ENCODE data around the gene INIP. TPM values are rescaled to one million over a fixed set of nuclear protein-coding genes. Genes with fewer than 3 reads are reported as not detected.

The INIP gene
- total RNA-seq, 1 experiment from 2014 or later = 28.0 TPM

- H2AFZ ChIP-seq = no peak overlapping the region
Observed at GRCh38 chr9:112664531-112664930, 53.4 kb downstream of the INIP start.

GRCh38 chr9:112663681-112664080 is 54.2 kb downstream of the INIP start:
- H3K36me3 ChIP-seq (ENCODE audit: low read depth) = no peaks in the 10 kb centered on the region; the same call in 1 of the 2 replicates
- H3F3A ChIP-seq (ENCODE audit: insufficient read depth, low read depth) = no peaks in the 10 kb centered on the region
- no peaks in the 10 kb centered on the region for H3K4me1 ChIP-seq (replicated peaks; ENCODE audit: insufficient read depth)
- no peak overlapping the region for H3K4me2 ChIP-seq
- no peak overlapping the region for H2AFZ ChIP-seq
- no peak overlapping the region for H3K4me3 ChIP-seq
- BruUV-seq (replicated peaks) = no TSS peak
- POLR2A ChIA-PET (ENCODE audit: unreplicated experiment) = interaction anchor here (0.6 kb wide), 1 partner anchor 556 kb away, joined by 39 read pairs; no protein-coding TSS in a partner anchor
- no peaks in the 10 kb centered on the region for H3K79me2 ChIP-seq (ENCODE audit: low read depth)
- no peaks in the 10 kb centered on the region for H4K20me1 ChIP-seq (ENCODE audit: insufficient read depth)
- intact Hi-C loops (cut with micrococcal nuclease; ENCODE audit: unreplicated experiment) = loop anchor here (10.0 kb wide), 1 partner anchor 179 kb away; the partner anchor contains the start of gene KIAA1958
- TF ChIP-seq EZH2 (IDR thresholded peaks at IDR 0.05; ENCODE audit: low read depth) = no peak
- TF ChIP-seq, protein P1, sequence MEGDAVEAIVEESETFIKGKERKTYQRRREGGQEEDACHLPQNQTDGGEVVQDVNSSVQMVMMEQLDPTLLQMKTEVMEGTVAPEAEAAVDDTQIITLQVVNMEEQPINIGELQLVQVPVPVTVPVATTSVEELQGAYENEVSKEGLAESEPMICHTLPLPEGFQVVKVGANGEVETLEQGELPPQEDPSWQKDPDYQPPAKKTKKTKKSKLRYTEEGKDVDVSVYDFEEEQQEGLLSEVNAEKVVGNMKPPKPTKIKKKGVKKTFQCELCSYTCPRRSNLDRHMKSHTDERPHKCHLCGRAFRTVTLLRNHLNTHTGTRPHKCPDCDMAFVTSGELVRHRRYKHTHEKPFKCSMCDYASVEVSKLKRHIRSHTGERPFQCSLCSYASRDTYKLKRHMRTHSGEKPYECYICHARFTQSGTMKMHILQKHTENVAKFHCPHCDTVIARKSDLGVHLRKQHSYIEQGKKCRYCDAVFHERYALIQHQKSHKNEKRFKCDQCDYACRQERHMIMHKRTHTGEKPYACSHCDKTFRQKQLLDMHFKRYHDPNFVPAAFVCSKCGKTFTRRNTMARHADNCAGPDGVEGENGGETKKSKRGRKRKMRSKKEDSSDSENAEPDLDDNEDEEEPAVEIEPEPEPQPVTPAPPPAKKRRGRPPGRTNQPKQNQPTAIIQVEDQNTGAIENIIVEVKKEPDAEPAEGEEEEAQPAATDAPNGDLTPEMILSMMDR (conservative IDR thresholded peaks at IDR 0.05) = no peak
- CTCF ChIA-PET = interaction anchor here (0.6 kb wide), 1 partner anchor 74 kb away, joined by 4 read pairs; no protein-coding TSS in a partner anchor
- no peak overlapping the region for H3K27ac ChIP-seq
- no peaks in the 10 kb centered on the region for H3K9me2 ChIP-seq (ENCODE audit: insufficient read depth)
- no peaks in the 10 kb centered on the region for H3K27me3 ChIP-seq (ENCODE audit: insufficient read depth, low read depth)
- no peaks in the 10 kb centered on the region for H3K9me3 ChIP-seq (ENCODE audit: insufficient read depth, low read depth)
- DNase-seq = no peak

More at GRCh38 chr9:112664531-112664930, 53.4 kb downstream of the INIP start:
- no peak overlapping the region for H3K27ac ChIP-seq
- no peaks in the 10 kb centered on the region for H3K79me2 ChIP-seq (ENCODE audit: low read depth)
- DNase-seq = no peak
- intact Hi-C loops (cut with micrococcal nuclease; ENCODE audit: unreplicated experiment) = loop anchor here (10.0 kb wide), 1 partner anchor 180 kb away; the partner anchor contains the start of gene KIAA1958
- ChIA-PET CTCF (no interaction called here), POLR2A (ENCODE audit: unreplicated experiment) (no interaction called here)
- H3K4me3 ChIP-seq = no peak overlapping the region
- H3K36me3 ChIP-seq (ENCODE audit: low read depth) = no peaks in the 10 kb centered on the region; the same call in 1 of the 2 replicates
- no peaks in the 10 kb centered on the region for H3K4me1 ChIP-seq (replicated peaks; ENCODE audit: insufficient read depth)
- no peaks in the 10 kb centered on the region for H3K27me3 ChIP-seq (ENCODE audit: insufficient read depth, low read depth)
- H3K9me2 ChIP-seq (ENCODE audit: insufficient read depth) = no peaks in the 10 kb centered on the region
- no peaks in the 10 kb centered on the region for H4K20me1 ChIP-seq (ENCODE audit: insufficient read depth)
- H3K4me2 ChIP-seq = no peak overlapping the region
- TF ChIP-seq, protein P1 (conservative IDR thresholded peaks at IDR 0.05) = no peak
- no peak for TF ChIP-seq EZH2 (IDR thresholded peaks at IDR 0.05; ENCODE audit: low read depth)
- no TSS peak for BruUV-seq (replicated peaks)
- no peaks in the 10 kb centered on the region for H3K9me3 ChIP-seq (ENCODE audit: insufficient read depth, low read depth)
- H3F3A ChIP-seq (ENCODE audit: insufficient read depth, low read depth) = no peaks in the 10 kb centered on the region

- TF ChIP-seq, protein P1 (conservative IDR thresholded peaks at IDR 0.05) = no peak
- TF ChIP-seq EZH2 (IDR thresholded peaks at IDR 0.05; ENCODE audit: low read depth) = no peak
- BruUV-seq (replicated peaks) = no TSS peak
- POLR2A ChIA-PET (ENCODE audit: unreplicated experiment) = no interaction called here
Observed at GRCh38 chr9:112659906-112660305, 58.0 kb downstream of the INIP start.

More at GRCh38 chr9:112659906-112660305, 58.0 kb downstream of the INIP start:
- H3K9me2 ChIP-seq (ENCODE audit: insufficient read depth) = no peaks in the 10 kb centered on the region
- no peak overlapping the region for H3K4me3 ChIP-seq
- H3K4me2 ChIP-seq = no peak overlapping the region
- CTCF ChIA-PET = no interaction called here
- H3K27me3 ChIP-seq (ENCODE audit: insufficient read depth, low read depth) = no peaks in the 10 kb centered on the region
- DNase-seq = no peak
- no peaks in the 10 kb centered on the region for H4K20me1 ChIP-seq (ENCODE audit: insufficient read depth)
- intact Hi-C loops (cut with micrococcal nuclease; ENCODE audit: unreplicated experiment) = loop anchor here (10.0 kb wide), 1 partner anchor 175 kb away; the partner anchor contains the start of gene KIAA1958
- no peaks in the 10 kb centered on the region for H3K4me1 ChIP-seq (replicated peaks; ENCODE audit: insufficient read depth)
- no peak overlapping the region for H3K27ac ChIP-seq
- no peak overlapping the region for H2AFZ ChIP-seq
- H3K79me2 ChIP-seq (ENCODE audit: low read depth) = no peaks in the 10 kb centered on the region
- H3K9me3 ChIP-seq (ENCODE audit: insufficient read depth, low read depth) = no peaks in the 10 kb centered on the region
- H3K36me3 ChIP-seq (ENCODE audit: low read depth) = no peaks in the 10 kb centered on the region; the same call in 1 of the 2 replicates
- H3F3A ChIP-seq (ENCODE audit: insufficient read depth, low read depth) = no peaks in the 10 kb centered on the region
